ENCODE data around the gene ERGIC1.
"Not testable (repeated sequence)": the region's sequence is repeated elsewhere in the genome, so short reads cannot be mapped to it uniquely, and the experiment has no call there.

The ERGIC1 gene

DNA sequence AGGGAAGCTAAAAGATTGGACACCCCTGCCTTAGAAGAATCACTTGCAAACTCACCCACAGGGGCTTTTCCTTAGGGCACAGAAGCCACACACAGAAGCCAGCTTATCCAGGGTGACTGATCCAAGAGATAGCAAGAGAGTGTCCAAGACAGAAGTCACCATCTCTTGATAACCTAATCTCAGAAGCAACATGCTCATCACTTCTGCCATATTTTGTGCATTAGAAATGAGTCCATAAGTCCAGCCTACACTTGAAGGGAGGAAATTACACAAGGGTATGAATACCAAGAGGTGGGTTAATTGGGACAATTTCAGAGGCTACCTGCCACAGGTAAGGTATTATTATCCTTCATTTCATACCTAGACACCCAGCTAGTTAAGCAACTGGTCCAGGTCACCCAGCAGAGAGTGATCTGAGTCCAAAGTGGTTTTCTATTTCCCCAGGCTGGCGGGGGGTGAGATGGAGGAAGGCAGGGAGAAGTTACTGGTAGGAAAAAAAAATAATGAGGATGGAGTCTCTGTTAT lies 3.7 kb upstream of the ERGIC1 start:
- no peak for DNase-seq

DNA sequence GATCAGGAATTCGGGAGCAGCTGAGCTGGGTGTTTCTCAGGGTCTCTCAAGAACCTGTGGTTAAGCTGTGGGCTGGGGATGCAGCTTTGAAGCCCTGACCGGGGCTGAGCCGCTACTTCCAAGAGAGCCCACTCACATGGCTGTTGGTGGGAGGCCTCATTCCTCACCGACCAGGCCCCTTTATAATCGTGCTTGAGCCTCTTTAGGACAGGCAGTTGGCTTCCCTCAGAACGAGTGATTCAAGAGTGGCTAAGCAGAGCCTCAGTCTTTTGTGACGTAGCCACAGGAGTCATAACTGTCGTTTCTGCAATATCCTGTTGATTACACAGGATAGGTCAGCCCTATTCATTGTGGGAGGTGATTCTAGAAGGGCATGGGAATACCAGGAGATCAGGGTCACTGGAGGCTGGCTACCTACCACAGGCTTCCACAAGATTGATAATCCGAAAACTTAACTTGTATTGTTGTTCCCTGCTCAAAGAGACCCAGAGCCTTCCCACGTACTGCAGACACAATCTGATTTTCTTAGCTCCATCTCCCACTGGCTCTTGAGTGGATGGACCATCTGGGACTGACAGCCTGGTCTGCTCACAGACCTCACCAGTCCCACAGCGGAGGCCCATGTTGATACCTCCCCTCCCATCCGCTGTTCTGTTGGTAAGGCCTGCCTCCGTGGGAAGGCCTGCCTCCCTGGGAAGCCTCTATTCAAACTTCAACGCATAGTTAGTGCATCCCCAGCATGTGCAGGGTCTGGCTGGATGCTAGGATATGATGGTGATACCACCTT lies 3.0 kb upstream of the ERGIC1 start:
- no peak for DNase-seq

DNA sequence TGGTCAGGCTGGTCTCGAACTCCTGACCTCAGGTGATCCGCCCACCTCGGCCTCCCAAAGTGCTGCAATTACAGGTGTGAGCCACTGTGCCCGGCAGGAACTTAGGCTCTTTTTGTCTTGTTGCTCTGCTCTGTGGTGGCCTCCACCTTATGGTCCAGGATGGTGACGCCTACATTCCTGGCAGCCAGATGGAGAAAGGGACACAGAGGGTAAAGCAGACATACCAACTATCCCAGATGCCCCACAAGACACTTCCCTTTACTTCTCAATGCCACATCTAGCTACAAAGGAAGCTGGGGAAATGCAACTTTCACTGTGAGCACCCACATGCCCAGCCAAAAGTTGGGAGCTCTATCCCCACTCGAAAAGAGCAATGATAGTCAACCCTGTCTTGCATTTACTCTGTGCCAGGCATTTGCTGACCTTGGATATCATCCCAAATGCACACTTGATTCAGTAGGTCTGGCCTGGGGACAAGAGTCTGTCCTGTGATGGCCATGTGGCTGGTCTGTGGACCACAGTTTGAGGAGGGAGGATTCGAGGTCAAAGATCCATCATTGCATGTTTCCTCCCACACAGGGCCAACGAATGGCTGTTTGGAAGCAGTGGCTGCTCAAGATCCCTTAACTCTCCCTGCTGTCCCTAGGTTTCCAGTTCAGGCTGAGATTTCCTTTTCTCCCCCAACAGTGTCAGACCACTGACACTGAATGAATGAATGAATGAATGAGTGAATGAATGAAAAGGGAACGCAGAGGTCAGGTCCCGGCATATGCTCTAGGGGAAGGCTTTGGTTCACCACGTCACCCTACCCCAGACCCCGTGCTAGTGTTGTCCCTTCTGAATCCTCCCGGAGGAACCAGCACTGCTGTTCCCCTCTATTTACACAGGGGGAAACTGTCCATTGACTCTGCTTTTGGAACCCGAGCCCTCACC lies 1.4 kb upstream of the ERGIC1 start:
- no peak for DNase-seq

DNA sequence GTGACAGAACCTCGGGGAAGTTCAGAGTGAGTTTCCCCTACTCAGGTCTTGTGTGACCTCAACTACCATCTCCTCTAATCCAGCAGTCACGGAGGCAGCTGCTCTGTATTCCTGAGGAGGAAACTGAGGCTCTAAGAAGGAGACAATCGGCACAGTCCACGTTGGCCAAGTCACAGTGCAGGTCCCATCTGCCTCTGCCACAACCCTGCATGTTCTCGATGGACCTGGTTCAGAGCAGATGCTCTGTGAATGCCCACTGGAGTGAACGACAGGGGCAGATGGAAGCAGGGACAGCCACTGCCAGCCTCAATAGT lies 722 bp upstream of the ERGIC1 start:
- DNase-seq = no peak

DNA sequence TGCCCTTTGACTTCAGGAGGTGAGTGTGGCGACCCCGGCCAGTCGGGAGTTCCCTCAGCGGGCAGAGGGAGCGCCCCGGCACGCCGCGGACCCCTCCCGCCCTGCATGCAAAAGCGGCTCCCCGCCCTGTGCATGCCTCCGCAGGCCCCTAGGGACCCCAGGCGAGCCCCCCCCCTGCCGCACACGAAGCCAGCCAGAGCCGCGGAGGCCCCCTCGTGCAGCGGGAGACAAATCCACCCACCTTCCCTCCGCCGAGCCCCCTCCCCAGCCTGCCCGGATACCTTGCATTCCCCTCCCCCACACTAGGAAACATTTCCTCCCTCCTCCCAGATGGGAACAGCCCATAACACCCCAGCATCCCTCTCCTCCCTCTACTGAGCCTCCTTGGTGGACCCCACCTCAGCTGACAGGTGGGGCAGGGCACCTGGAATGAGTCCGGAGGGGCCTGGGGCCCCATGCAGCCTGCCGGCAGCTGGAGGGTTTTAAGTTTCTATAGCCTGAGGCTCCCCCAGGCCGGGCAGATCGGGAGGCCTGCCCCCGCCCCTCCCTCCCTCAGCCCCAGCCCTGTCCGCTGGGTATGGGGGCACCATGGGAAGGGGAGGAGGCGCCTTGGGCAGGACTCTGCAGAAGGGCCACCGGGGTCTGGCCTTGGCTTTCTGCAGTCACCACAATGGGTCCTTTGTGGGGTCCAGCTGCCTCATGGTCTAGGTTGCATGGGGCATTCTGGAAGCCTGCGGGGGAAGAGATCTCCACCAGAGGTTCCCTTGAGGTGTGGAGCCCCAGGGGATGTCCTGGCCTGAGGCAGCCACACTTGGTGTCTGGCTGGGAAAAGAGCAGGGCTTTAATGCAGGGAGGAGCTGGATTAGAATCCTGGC lies 601 bp downstream of the ERGIC1 start:
- DNase-seq = peak in 7 of 14 donors; percentile 38 to 64 (median 54)

DNA sequence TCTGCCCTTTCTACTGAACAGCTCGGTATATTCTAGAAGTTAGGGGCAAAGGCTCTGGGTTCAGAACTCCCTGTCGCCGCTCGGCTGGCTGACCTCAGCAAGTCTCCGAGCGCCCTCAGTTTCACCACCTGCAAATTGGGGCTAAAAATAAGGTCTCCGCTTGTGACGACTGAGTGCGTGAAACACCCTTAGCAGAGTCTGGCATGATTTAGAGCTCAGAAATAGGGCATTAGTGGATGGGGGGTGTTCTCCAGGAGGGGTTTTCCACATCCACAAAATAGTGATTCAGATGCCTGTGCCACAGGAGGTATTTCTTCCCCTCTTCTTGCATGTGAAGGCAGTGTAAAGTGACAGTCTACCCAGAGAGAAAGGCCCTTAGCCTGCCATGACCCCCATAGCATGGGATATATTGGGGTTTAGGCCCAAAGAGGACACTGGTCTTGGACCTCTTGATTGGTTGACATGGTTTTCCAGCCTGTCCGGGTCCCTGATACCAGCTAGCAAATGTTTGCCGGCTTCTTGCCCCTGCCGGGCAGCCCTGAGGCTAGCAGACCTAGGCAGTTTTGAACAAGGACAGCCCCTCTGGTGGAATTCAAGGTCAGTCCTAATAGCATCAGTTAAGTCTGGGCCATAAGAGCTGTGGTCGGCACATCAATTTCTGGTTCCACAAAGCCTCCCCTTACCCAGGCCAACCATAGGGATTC lies 1.4 kb downstream of the ERGIC1 start:
- peak in 1 of 14 donors; percentile 43 for DNase-seq

DNA sequence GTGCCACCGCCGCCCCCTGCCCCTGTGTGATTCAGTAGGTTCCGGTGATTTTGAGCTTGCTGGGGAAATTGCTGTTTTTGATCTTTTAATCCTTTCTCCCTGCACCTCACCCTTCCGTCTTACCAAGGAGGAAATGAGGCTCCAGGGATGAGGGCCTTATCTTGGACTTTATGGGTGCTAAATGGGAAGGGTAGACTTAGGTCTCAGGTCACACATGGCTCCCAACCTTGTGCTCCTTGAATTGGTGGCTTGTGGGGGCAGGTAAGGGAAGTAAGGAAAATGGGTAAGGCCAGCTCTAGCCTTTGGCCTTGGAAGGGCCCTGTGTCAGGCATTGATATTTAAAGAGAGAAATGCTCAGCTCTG lies 1.9 kb downstream of the ERGIC1 start:
- DNase-seq = no peak

DNA sequence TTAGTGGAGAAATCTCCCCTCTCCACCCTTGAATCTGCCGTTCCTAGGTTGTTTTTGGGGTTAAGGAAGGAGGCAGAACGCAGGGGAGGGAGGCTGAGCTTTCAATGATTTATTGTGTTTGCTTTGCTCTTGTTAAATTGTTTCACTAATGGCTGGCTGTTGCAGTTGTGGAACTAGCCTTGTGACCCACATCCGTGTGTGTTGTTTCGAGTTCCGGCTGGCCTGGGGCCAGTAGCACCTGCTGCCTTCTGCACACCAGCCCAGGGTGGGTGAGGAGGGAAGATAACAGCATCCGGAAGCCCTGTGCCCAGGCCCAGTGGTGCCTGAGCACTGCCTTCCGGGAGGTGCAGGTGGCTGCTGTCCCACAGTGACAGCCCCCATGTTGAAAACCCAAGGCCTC lies 3.6 kb downstream of the ERGIC1 start:
- peak in 2 of 14 donors; percentile 32 to 46 for DNase-seq

DNA sequence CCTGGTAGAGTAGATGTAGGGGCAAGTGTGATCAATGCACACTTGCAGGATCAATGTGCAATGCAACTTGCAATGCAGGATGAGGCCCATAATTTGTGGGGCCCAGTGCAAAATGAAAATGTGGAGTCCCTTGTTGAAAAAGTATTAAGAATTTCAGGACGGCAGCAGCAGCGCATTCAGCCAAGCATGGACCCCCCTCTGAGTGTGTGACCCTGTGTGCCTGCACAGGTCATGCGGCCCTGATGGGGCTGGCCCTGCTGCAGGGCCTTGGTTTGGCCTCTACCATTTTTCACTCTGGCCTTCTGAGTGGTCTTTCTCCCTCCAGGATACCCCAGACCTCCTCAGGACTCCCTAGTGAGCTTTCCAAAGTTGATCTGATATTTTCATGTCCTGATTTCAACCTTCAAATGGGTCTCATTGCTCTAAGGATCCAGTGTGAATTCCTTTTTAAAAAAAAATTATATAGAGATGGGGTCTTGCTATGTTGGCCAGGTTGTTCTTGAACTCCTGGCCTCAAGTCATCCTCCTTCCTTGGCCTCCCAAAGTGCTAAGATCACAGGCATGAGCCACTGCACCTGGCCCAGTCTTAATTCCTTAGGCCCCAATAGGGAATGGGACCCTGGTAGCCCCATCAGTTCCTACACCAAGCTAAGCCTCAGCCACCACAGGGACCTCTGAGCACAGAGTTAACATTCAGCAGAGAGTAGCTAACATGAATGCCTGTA lies 4.3 kb downstream of the ERGIC1 start:
- no peak for DNase-seq

DNA sequence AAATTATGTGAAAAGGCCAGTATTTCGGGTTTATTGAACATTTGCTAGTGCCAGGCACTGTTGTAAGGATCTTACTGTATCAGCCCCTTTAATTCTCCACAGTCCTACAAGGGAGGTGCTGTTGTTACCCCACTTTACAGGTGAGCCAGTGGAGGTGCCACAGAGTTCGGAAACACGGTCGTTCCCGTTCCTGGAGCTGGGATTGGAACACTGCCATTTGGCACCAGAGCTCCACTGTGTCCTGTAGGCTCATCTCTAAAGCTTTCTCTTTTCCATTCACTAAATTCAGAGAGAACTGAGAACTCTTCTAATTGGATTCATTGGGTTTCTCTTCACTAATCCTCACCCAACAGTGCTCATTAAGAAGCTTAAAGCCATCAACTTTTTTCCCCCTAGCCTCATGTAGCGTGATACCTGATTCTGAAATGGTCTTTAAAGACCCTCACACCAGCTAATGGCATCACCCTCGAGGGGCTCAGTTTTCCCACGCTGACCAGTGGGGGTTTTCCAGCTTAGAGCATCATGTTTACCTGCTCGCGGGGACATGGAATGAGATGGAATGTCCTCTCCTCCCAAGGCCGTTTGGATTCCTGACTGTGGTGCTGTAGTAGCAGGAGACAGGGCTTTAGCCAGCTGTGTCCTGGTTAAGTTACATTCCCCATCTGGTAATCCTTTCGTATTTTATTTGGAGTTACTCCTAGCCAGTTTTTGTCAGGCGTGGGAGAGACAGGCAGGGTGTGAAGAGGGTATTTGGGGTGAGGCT lies 5.8 kb downstream of the ERGIC1 start:
- peak in 1 of 14 donors; percentile 52 for DNase-seq

DNA sequence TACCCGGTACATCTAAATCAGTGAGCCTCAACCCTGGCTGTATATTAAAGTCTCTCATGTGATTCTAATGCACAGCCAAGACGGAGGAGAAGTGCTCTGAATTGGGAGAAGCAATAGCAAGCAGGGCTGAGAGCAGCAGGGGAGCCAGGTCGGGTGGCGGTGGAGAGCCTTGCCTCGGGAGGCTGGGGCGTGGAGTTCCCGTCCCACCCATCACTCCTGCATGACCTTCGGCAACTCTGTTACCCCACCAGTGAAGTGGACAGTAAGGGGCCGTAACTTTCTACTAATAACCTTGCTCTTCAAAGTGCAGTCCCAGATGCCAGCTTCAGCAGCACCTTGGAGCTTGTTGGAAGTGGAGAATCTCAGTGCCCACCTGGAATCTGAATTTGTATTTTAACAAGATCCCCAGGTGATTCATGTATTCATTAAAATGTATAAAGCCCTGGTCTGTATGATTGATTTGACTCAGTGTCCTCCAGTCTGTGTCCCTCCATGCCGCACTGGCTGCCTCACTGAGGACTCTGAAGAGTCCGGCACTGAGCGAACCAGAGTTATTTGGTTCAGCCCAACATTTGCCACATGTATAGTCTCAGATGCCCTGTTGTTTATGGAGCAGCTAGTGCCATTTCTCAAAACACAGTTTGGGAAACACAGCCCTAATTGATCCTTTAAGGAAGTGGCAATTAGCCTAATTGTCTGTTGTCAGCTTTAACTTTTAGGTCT lies 6.5 kb downstream of the ERGIC1 start:
- DNase-seq = no peak

DNA sequence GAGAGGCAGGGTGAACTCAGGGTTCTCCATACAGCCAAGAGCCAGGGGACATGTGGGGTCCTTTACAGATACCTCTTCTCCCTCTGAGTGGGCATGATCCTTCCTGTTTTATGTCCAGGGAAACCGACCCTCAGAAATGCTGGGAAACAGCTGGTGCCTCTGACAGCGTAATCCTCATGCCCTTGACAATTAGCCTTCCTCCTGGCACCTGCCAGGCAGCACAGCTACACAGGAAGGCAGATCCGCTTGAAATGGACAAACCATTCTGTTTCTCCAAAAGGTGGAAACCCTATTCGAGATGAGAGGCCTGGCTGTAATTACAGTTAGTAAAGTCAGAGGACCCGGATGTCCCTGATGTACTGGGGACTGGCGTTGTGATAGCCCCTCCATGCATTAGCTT lies 7.2 kb downstream of the ERGIC1 start:
- peak in 1 of 14 donors; percentile 74 for DNase-seq

DNA sequence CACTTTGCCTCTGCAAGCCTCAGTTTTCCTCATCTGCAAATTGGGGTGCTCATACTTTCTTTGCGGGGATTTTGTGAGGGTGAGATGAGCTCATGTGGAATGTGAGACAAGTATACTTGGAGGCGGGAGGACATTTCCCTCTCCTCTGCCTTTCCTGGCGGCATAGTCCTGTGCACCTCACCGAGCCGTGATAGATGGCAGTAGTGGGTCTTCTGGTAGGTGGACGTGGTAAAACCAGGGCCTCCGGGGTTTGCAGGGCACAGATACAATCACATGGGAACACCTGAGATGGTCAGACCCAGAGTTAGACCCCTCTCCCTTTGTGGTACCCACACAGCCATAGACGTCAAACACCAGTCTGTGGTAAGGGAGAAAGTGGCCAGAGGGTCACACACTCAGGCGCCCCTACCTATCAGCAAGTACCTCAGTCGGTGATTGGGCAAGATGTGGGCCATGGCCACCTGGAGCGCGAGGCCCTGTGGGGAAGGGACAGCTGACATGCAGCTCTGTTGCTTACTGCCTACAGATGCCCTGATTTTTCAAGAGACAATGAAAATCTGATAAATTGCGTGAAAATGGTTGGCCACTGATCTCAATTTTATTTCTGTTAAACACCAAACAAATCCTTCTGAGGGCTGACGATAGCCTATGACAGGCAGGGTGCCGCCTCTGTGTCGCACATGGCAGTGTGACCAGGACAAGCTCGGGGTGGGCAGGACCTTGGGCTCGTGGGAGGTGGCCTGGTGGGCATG lies 9.9 kb downstream of the ERGIC1 start:
- DNase-seq = no peak

DNA sequence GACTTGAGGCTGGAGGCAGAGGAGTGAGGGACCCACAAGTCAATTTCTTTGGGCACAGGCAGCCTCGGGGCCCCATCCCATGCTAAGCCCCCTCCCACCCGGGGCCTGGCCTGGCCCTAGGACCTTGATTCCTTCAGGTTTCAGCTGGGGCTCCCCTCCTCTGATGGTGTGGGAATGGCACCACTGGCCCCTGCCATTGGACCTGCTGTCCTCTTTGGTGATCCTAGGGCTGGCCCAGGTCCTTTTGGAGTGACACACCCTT lies 10.5 kb downstream of the ERGIC1 start:
- no peak for DNase-seq

DNA sequence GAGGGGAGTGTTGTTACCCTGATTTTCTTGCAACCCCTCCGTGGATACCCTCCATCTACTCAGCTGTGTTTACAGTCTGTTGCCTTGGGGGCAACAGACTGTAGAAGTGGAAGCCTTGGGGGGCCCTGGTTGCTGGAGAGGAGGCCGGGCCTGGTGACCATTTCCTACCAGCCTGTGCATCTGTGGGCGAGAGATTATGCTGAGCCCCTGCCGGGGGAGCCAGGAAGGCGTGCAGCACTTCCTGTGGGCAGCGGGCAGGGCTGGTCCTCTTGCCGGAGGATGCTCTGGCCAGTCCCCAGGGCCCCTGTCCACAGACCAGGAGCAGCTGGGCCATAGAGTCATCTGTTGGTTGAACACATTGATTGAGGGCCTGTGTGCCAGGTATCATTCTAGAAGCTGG lies 11.1 kb downstream of the ERGIC1 start:
- peak in 1 of 14 donors; percentile 36 for DNase-seq

DNA sequence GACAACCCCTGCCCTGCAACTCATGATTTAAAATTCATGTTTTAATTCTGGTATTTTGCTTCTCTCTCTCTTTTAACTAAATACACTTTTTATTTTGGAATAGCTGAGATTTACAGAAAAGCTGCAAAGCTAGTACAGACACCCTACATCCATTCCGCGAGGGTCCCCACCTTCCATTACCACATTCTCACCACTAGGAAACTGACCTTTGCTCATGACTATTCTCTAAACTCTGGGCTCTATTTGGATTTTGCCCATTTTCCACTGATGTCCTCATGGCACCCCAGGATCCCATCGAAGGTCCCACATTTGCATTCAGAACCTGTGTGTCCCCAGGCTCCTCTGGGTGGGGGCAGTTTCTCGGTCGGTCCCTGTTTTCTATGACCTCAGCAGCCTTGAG lies 11.5 kb downstream of the ERGIC1 start:
- no peak for DNase-seq

DNA sequence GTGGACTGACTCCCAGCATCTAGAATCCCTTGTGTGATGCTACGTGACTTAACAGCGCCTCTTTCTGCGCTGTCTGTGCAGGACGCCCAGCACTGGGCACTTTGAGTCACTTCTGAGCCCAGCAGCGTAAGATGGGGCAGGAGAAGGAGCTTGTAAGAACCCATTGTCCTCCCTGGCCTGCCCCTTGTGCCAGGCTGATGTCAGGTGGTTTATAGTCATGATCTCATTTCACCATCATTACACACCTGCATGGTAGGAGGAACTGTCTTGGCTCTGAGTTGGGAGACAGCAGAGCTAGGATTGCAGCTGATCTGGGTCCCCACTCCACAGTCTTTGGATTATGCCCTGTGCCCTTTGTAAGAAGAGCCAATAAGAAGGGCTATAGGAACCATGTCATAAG lies 12.2 kb downstream of the ERGIC1 start:
- no peak for DNase-seq

DNA sequence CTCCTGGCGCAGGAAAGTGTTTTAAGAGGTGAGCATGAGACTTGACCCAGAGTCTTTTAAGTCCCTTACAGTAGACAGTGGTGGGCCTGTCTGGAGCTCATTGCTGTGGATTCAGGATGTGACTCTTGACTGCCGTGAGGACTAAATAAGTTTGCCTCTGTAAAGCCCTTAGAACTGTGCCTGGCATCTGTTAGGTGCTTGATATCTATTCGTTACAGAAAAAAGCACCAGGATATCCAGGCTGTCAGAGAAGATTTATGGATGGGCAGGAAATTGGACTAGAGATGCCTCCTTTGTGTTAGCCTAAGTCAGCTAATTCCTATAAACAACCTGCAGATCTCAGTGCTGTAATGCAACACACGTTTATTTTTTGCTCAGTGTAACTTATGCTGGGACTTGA lies 12.6 kb downstream of the ERGIC1 start:
- no peak for DNase-seq

DNA sequence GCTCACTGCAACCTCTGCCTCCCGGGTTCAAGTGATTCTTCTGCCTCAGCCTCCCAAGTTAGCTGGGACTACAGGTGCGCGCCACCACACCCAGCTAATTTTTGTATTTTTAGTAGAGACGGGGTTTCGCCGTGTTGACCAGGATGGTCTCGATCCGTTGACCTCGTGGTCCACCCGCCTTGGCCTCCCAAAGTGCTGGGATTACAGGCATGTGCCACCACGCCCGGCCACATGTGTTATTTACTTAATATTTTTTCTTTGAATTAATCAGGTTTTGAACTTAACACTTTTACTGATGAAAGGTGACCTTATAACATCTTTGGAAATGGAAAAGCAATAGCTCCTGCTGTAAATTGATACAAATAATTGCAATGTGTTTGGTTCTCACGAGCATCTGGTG lies 13.5 kb downstream of the ERGIC1 start:
- DNase-seq = not testable (repeated sequence)

Measured in C1 segment of cervical spinal cord (tissue), 14 donors.